H1 (cell line): ENCODE measurements around the gene DPT. TPM values are rescaled to one million over a fixed set of nuclear protein-coding genes. Genes with fewer than 3 reads are reported as not detected.

Source experiments
- CTCF ChIA-PET: fragments of 300-600 bp; sonication (Branson Sonifier 250); formaldehyde crosslinking; loops from one replicate; lab custom pipeline; 2021; ENCODE audit not compliant: partially characterized antibody; lab: Charles Lee
- POLR2A ChIA-PET: fragments of 300-600 bp; sonication (Branson Sonifier 250); formaldehyde crosslinking; loops from one replicate; lab custom pipeline; 2021; ENCODE audit warnings: inconsistent platforms; ENCODE audit not compliant: partially characterized antibody; lab: Charles Lee
- DNase-seq, 2 experiments: peaks; one replicate each; pipeline versions ENCODE4 v3.0.0 to v3.0.0-alpha.2; 2010 to 2022; ENCODE audit warnings: low spot score in 2 of 2, low read depth in 1 of 2, mixed read lengths in 1 of 2
- FAIRE-seq: peaks from 2 replicates; lab custom pipeline; 2011; peaks lifted over from hg19 to GRCh38; lab: Jason Lieb, UNC
- H2AFZ ChIP-seq: 2 replicates; pipeline ENCODE4 v1.8.1; 2012; ENCODE audit warnings: low read length, inconsistent platforms
- H2AK5ac ChIP-seq: 2 replicates; pipeline ENCODE4 v1.6.1; 2013; ENCODE audit warnings: low read depth, low read length
- H2BK120ac ChIP-seq: replicated peaks from 2 replicates; pipeline ENCODE3; 2013; ENCODE audit warnings: low read depth, low read length, inconsistent platforms
- H2BK12ac ChIP-seq: 2 replicates; pipeline ENCODE4 v1.6.1; 2013; ENCODE audit warnings: low read depth, low read length
- H2BK15ac ChIP-seq: 2 replicates; pipeline ENCODE4 v1.6.1; 2013; ENCODE audit warnings: low read length
- H2BK20ac ChIP-seq: 2 replicates; pipeline ENCODE4 v1.6.1; 2013; ENCODE audit warnings: low read length
- H2BK5ac ChIP-seq: 2 replicates; pipeline ENCODE4 v1.6.1; 2013; ENCODE audit warnings: low read depth, low read length
- H3K14ac ChIP-seq: 2 replicates; pipeline ENCODE4 v1.6.1; 2013; ENCODE audit warnings: inconsistent platforms; ENCODE audit not compliant: insufficient read length
- H3K18ac ChIP-seq: 2 replicates; pipeline ENCODE4 v1.6.1; 2013; ENCODE audit warnings: low read length; ENCODE audit errors: extremely low read depth
- H3K23ac ChIP-seq: 2 replicates; pipeline ENCODE4 v1.6.1; 2013; ENCODE audit warnings: inconsistent platforms; ENCODE audit not compliant: insufficient read length
- H3K23me2 ChIP-seq: 2 replicates; pipeline ENCODE4 v1.6.1; 2013; ENCODE audit warnings: low read depth, low read length
- H3K27ac ChIP-seq: 2 replicates; pipeline ENCODE4 v1.6.1; 2011; ENCODE audit warnings: low read depth, low read length, inconsistent platforms
- H3K27me3 ChIP-seq, 4 experiments: replicated peaks in 1 of 4; 1 replicate in 1 of 4; 2 replicates in 3 of 4; pipeline versions ENCODE4 v1.6.1 to v1.8.1; 2011 to 2013; ENCODE audit warnings: low read length in 3 of 4, mild to moderate bottlenecking in 3 of 4, inconsistent platforms in 2 of 4, mixed read lengths in 2 of 4, moderate library complexity in 1 of 4; ENCODE audit not compliant: control insufficient read depth in 3 of 4, insufficient read depth in 3 of 4; ENCODE audit errors: extremely low read depth in 1 of 4
- H3K36me3 ChIP-seq, 4 experiments: 2 replicates each; pipeline versions ENCODE4 v1.6.1 to v1.8.1; 2011 to 2013; ENCODE audit warnings: mild to moderate bottlenecking in 4 of 4, low read length in 3 of 4, moderate library complexity in 2 of 4, control low read depth in 1 of 4, inconsistent platforms in 1 of 4; ENCODE audit not compliant: insufficient read depth in 4 of 4, control insufficient read depth in 2 of 4
- H3K4ac ChIP-seq: replicated peaks from 2 replicates; pipeline ENCODE3; 2013; ENCODE audit warnings: low read length, low read depth, mixed read lengths, inconsistent platforms; ENCODE audit not compliant: insufficient read length
- H3K4me1 ChIP-seq, 4 experiments: replicated peaks in 1 of 4; 1 replicate in 1 of 4; 2 replicates in 3 of 4; pipeline versions ENCODE4 v1.6.1 to v1.8.1; 2011 to 2013; ENCODE audit warnings: low read length in 3 of 4, inconsistent platforms in 2 of 4, mixed read lengths in 1 of 4; ENCODE audit not compliant: insufficient read depth in 4 of 4, control insufficient read depth in 3 of 4
- H3K4me2 ChIP-seq, 2 experiments: 2 replicates each; pipeline versions ENCODE4 v1.6.1 to v1.8.1; 2011 to 2013; ENCODE audit warnings: low read depth in 2 of 2, low read length in 2 of 2, control low read depth in 1 of 2, inconsistent platforms in 1 of 2, mild to moderate bottlenecking in 1 of 2; ENCODE audit not compliant: insufficient read depth in 1 of 2
- H3K4me3 ChIP-seq, 4 experiments: fragments of 200-600, 300-600 bp in 1 of 4; sonication (generic), shearing (Covaris generic), sonication (Bioruptor Twin) in 1 of 4; 2 replicates each; pipeline versions ENCODE4 v1.5.1 to v1.8.1; 2011 to 2016; ENCODE audit warnings: low read length in 4 of 4, low read depth in 3 of 4, control low read depth in 2 of 4, inconsistent platforms in 2 of 4, mild to moderate bottlenecking in 2 of 4, mixed read lengths in 1 of 4, moderate library complexity in 1 of 4; ENCODE audit not compliant: insufficient read depth in 2 of 4; ENCODE audit errors: extremely low read depth in 1 of 4
- H3K56ac ChIP-seq: replicated peaks from 2 replicates; pipeline ENCODE3; 2013; ENCODE audit warnings: low read depth, mild to moderate bottlenecking, mixed read lengths, low read length, inconsistent platforms; ENCODE audit not compliant: insufficient read length
- H3K79me1 ChIP-seq: 2 replicates; pipeline ENCODE4 v1.6.1; 2013; ENCODE audit warnings: low read depth, low read length, control low read depth
- H3K79me2 ChIP-seq, 2 experiments: 2 replicates each; pipeline versions ENCODE4 v1.6.1 to v1.8.1; 2012 to 2013; ENCODE audit warnings: low read length in 2 of 2, mild to moderate bottlenecking in 2 of 2, inconsistent platforms in 1 of 2; ENCODE audit not compliant: insufficient read depth in 2 of 2, control insufficient read depth in 1 of 2
- H3K9ac ChIP-seq, 4 experiments: replicated peaks in 1 of 4; 1 replicate in 1 of 4; 2 replicates in 3 of 4; pipeline versions ENCODE4 v1.6.1 to v1.8.1; 2011 to 2013; ENCODE audit warnings: low read depth in 3 of 4, low read length in 3 of 4, control low read depth in 2 of 4, mild to moderate bottlenecking in 2 of 4, moderate library complexity in 2 of 4, inconsistent platforms in 1 of 4; ENCODE audit errors: extremely low read depth in 1 of 4
- H3K9me3 ChIP-seq, 2 experiments: 2 replicates each; pipeline versions ENCODE4 v1.6.1 to v1.8.1; 2012 to 2013; ENCODE audit warnings: mild to moderate bottlenecking in 2 of 2, moderate library complexity in 2 of 2, control low read depth in 1 of 2, inconsistent platforms in 1 of 2, low read depth in 1 of 2, low read length in 1 of 2, mixed read lengths in 1 of 2; ENCODE audit not compliant: insufficient read depth in 2 of 2
- H4K20me1 ChIP-seq, 2 experiments: replicated peaks in 1 of 2; 2 replicates each; pipeline versions ENCODE3 to v1.8.1; 2011 to 2013; ENCODE audit warnings: inconsistent platforms in 2 of 2, low read length in 2 of 2, mild to moderate bottlenecking in 1 of 2; ENCODE audit not compliant: insufficient read depth in 2 of 2, control insufficient read depth in 1 of 2
- H4K5ac ChIP-seq: 2 replicates; pipeline ENCODE4 v1.6.1; 2013; ENCODE audit warnings: low read length, low read depth, mixed read lengths, inconsistent platforms; ENCODE audit not compliant: insufficient read length
- H4K8ac ChIP-seq: 2 replicates; pipeline ENCODE4 v1.8.0; 2013; ENCODE audit warnings: mild to moderate bottlenecking, moderate library complexity, low read length, inconsistent platforms; ENCODE audit not compliant: insufficient read depth; ENCODE audit errors: extremely low read depth
- H4K91ac ChIP-seq: replicated peaks from 2 replicates; pipeline ENCODE3; 2013; ENCODE audit warnings: low read length, mixed read lengths, inconsistent platforms; ENCODE audit not compliant: insufficient read length
- CBX5 ChIP-seq: fragments of 300-800, 300-1000 bp; sonication (generic); IDR thresholded peaks from 2 replicates; pipeline ENCODE4 v1.7.1; 2016; ENCODE audit warnings: antibody characterized with exemption, low read length, low read depth
- CREB1 ChIP-seq: IDR thresholded peaks from 2 replicates; pipeline ENCODE4 v1.6.1; 2012; ENCODE audit warnings: inconsistent platforms
- EZH2 ChIP-seq: fragments of 200-600 bp; sonication (generic); IDR thresholded peaks from 2 replicates; pipeline ENCODE4 v1.7.1; 2012; ENCODE audit warnings: low read depth, mild to moderate bottlenecking, moderate library complexity, low read length, inconsistent platforms; ENCODE audit not compliant: severe bottlenecking
- MAFK ChIP-seq: IDR thresholded peaks from 2 replicates; pipeline ENCODE4 v1.6.1; 2012; ENCODE audit warnings: low read depth, mild to moderate bottlenecking, improper control_type of control experiment, low read length
- RNF2 ChIP-seq: fragments of 200-900, 300-1000 bp; sonication (generic); IDR thresholded peaks from 2 replicates; pipeline ENCODE4 v1.7.1; 2016; ENCODE audit warnings: borderline replicate concordance, low read depth, mild to moderate bottlenecking, antibody characterized with exemption, low read length; ENCODE audit not compliant: poor library complexity, severe bottlenecking; ENCODE audit errors: missing control alignments
- SP2 ChIP-seq: IDR thresholded peaks from 2 replicates; pipeline ENCODE4 v1.6.1; 2012; ENCODE audit warnings: mild to moderate bottlenecking, low read length, inconsistent platforms
- YY1 ChIP-seq: IDR thresholded peaks from 2 replicates; pipeline ENCODE4 v1.6.1; 2011; ENCODE audit warnings: low read depth, mild to moderate bottlenecking, low read length
- WGBS, 2 experiments: shearing (Covaris generic) in 1 of 2; methylation state at CpG; one replicate each; pipeline versions ENCODE4 v1.1.6 to v1.1.7; 2013 to 2015; ENCODE audit warnings: low lambda C conversion rate in 2 of 2, mixed read lengths in 2 of 2, inconsistent platforms in 1 of 2, low coverage in 1 of 2, missing lambda C conversion rate in 1 of 2; ENCODE audit not compliant: insufficient replicate concordance in 2 of 2, insufficient coverage in 1 of 2, insufficient read length in 1 of 2; ENCODE audit errors: extremely low coverage in 1 of 2, missing lambda C conversion rate in 1 of 2; 5-methylcytosine and 5-hydroxymethylcytosine counted together
- polyA plus RNA-seq, 7 experiments: library from polyadenylated mRNA; depleted of rRNA in 3 of 7; stranded (reverse) in 5 of 7; unstranded in 2 of 7; fragments of >200 nt in 5 of 7; fragments of 200-250 nt in 2 of 7; gene quantifications; 1 replicate in 5 of 7; 2 replicates in 1 of 7; 4 replicates in 1 of 7; pipeline versions ENCODE4 v1.2.1 to v1.2.3, GENCODE V29; 2011 to 2013; ENCODE audit warnings: missing spikeins in 2 of 7, mixed read lengths in 2 of 7
- total RNA-seq: library from RNA; stranded (reverse); fragmentation: NEBNext Ultra II Directional; extraction: Animal tissue kit (Norgen Biotek cat#: 25700); gene quantifications from 2 replicates; pipeline ENCODE4 v1.2.1, GENCODE V29; 2021

Gene DPT
- total and polyA plus RNA-seq, 2 of the 8 experiments (the other 6 are each of a cell fraction or from before 2014, with no cell fraction given): not detected

DNA sequence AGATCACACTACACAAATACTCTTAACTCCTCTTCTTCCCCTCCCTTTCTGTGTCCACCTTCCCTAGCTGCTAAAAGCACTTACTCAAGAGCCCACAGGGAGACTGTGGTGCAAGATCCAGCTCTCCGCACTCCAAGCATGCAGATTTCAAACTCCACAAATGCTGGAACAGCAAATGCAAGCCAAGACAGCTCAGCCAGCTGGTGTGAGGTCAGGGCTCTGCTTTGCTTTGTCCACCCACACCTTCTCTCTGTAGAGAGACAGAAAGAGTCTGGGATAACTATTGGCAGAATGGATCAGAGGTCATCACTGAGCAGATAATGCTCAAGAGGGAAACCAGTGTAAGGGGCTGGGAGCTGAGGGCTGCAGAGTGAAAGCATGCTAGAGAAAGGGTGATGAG, 45.2 kb upstream of the DPT start:
- TF ChIP-seq CBX5: no peak
- no peak for TF ChIP-seq YY1
- TF ChIP-seq MAFK: no peak
- no peak for TF ChIP-seq EZH2
- no peak for TF ChIP-seq RNF2
- TF ChIP-seq CREB1: no peak
- no peak for TF ChIP-seq SP2
- TF ChIP-seq, all 59 proteins: peak for 0
- no peak overlapping the region for H2BK12ac ChIP-seq
- no peaks in the 10 kb centered on the region for H3K36me3 ChIP-seq
- H3K9me3 ChIP-seq: no peaks in the 10 kb centered on the region
- H2BK20ac ChIP-seq: no peak overlapping the region
- H3K4ac ChIP-seq: no peak overlapping the region
- H2BK15ac ChIP-seq: no peak overlapping the region
- 93% methylated on average over 1 of the region's 1 CpG; no CpG with 5 or more reads in 1 of the 2 experiments for WGBS, 2 experiments
- H4K91ac ChIP-seq: no peak overlapping the region
- H3K27ac ChIP-seq: no peak overlapping the region
- H3K23me2 ChIP-seq: no peaks in the 10 kb centered on the region
- H2BK5ac ChIP-seq: no peak overlapping the region
- H2AFZ ChIP-seq: peak overlapping the region; percentile 85; the same call in 1 of the 2 replicates
- no peaks in the 10 kb centered on the region for H3K79me1 ChIP-seq
- no peak for FAIRE-seq
- H3K18ac ChIP-seq: no peak overlapping the region
- CTCF ChIA-PET: interaction anchor here (1.7 kb wide), 1 partner anchor 574 kb away, joined by 5 read pairs; no protein-coding TSS in a partner anchor
- no peak overlapping the region for H3K9ac ChIP-seq
- H2AK5ac ChIP-seq: no peak overlapping the region
- H4K5ac ChIP-seq: no peak overlapping the region
- H3K14ac ChIP-seq: no peak overlapping the region
- no peak overlapping the region for H2BK120ac ChIP-seq
- H3K23ac ChIP-seq: no peak overlapping the region
- no peak for DNase-seq
- H3K4me1 ChIP-seq: no peaks in the 10 kb centered on the region
- no peaks in the 10 kb centered on the region for H3K79me2 ChIP-seq
- no peak overlapping the region for H4K8ac ChIP-seq
- H3K56ac ChIP-seq: no peak overlapping the region
- no peak overlapping the region for H3K4me3 ChIP-seq
- POLR2A ChIA-PET: no interaction called here
- no peaks in the 10 kb centered on the region for H4K20me1 ChIP-seq
- H3K27me3 ChIP-seq: no peaks in the 10 kb centered on the region
- no peak overlapping the region for H3K4me2 ChIP-seq
